Measurements from ENCODE around the gene RSPO1. TPM values are rescaled to one million over a fixed set of nuclear protein-coding genes. Genes with fewer than 3 reads are reported as not detected.

RSPO1 gene
- polyA plus RNA-seq, 3 donors, result 4.1 to 6.3 (median 5.6) TPM

DNA sequence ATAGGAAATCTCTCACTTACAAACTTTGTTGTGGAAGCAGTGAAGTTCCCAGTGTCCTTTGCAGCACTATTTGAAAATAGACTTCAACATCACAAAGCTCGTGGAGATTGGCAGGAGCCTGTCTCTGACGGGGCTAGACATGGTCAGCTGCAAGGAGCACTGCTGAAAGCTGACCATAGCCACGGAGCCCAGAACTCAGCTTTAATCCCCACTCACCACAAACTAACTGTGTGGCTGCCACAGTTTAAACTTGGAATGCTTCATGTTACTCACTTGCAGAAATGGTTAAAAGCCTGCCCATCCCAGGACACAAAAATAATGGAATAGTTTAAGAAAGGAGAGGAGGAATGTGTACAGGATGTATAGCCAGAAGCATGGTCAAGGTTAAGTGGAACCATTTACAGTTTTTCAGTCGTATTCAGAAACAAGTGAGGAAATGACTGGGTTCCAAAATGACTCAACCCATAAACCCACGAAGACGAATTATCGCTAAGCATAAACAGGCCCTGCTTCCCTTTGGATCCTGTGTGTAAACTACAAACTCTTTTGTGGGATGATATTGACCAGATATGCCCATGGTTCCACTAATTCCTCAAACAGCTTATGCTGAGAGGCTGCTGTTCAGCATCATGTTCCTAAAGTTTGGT is 59.7 kb downstream of the RSPO1 start:
- no peak for DNase-seq (ENCODE audit: low read depth in 3 of 3, low spot score in 2 of 3)

DNA sequence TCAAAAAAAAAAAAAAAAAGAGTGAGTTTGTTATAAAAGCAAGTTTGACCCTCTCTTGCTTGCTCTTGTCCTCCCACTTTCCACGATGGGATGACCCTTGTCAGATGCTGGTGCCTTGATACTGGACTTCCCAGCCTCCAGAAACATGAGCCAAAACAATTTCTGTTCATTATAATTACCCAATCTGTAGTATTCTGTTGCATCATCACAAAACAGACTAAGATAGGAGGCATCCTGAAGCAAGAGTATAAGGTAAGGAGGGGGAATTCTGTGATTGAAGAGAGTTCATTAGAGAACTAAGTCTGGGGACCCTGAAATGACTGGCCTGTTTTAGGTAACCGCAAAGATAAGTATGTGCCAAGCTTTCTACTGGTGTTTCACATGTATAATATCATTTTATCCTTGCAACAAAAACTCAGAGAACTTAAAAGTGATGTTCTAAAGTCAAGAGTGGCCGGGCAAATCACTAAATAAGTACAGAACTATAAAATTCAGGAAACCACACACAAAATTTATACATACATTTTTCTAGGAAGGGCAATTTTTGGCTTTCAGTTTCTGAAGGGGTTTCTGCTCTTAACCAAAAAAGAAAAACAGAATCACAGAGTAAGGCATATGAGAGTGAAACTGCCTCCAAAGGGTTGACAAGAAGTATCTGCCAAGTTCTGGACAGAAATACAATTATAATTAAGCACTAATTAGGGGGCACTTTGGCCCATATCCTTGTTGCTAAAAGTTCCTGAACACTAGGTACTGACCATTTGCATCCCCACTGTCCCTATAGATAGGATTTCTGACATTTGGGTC is 64.0 kb downstream of the RSPO1 start:
- DNase-seq (ENCODE audit: low read depth in 3 of 3, low spot score in 2 of 3), result no peak

DNA sequence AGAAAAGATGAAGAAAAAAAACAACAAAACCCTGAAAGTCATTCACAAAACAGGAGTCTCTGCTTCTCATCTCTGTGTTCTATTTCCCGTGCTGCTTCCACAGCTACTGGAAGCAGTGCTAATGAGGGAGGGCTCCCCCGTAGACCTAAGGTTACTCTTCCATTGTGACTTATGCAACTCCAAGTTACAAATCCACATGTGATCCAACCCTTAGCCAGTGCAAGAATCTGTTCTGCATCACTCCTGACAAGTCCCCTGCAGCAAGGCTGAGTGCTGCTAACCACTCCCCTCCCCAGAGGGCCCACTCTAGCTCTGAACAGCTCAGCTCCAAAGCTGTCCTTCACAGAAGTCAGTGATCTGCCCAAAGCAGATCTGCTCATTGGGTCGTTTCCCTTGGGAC is 67.7 kb downstream of the RSPO1 start:
- no peak for DNase-seq (ENCODE audit: low read depth in 3 of 3, low spot score in 2 of 3)

DNA sequence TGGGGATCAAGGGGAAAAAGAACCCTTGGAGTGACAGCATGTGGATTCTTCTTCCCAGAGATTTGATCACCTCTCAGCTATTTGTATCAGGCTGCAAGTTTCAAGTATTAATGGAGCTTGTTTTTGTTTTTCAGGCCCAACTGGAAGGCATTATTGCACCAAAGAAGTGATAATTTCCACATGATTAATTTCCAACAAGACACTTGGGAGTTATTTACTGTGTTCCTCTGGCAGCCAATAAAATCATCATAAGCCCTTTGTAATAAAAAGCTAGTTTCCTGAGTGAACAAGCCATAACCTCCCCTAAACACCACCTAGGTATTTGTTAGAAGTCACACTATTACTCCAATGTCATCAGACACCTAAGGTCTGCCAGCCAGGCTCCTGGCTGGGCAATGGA is 69.8 kb downstream of the RSPO1 start:
- DNase-seq (ENCODE audit: low read depth in 3 of 3, low spot score in 2 of 3), result no peak

DNA sequence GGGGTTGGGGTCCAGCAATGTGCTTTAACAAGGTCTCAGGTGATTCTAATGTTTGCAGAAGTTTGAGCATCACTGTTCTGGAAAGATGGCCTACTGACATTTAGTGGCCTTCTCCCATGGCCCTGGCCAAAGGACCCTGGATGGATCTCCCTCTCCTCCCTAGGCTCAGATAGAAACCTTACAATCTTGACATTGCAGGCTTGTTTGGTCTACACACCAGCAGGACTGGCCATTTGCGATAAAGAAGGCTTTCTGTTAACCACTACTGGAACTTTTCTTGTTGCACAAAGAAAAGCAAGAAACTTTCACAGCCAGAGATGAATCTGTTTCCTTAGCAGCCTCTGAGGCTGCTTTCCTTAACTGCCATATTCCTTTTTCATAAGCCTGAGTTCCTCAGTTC is 71.7 kb downstream of the RSPO1 start:
- DNase-seq (ENCODE audit: low read depth in 3 of 3, low spot score in 2 of 3), result no peak

Other genes starting within 250 kb of the RSPO1 start
- 1 to 10 TPM; 1.1 to 2.1 (median 1.7) TPM for gene ZC3H12A, start 160.3 kb downstream of the RSPO1 start, polyA plus RNA-seq (ENCODE audit: insufficient read length in 3 of 3)
- 100 to 1,000 TPM in 2 of 3 donors, 10 to 100 TPM in 1; 94.2 to 109 (median 102) TPM for gene MEAF6, start 120.1 kb downstream of the RSPO1 start, polyA plus RNA-seq (ENCODE audit: insufficient read length in 3 of 3)
- gene SNIP1, start 80.6 kb downstream of the RSPO1 start, polyA plus RNA-seq (ENCODE audit: insufficient read length in 3 of 3), result 10 to 100 TPM; 13.4 to 15.1 (median 13.4) TPM
- gene DNALI1, start 78.0 kb downstream of the RSPO1 start, polyA plus RNA-seq (ENCODE audit: insufficient read length in 3 of 3), result 10 to 100 TPM; 64.4 to 71.2 (median 66.9) TPM
- gene GNL2, start 39.0 kb downstream of the RSPO1 start, polyA plus RNA-seq (ENCODE audit: insufficient read length in 3 of 3), result 10 to 100 TPM; 79.7 to 90.0 (median 85.8) TPM
- 10 to 100 TPM; 18.0 to 18.8 (median 18.3) TPM for gene CDCA8, start 57.6 kb upstream of the RSPO1 start, polyA plus RNA-seq (ENCODE audit: insufficient read length in 3 of 3)
- gene EPHA10, start 130.2 kb upstream of the RSPO1 start, polyA plus RNA-seq (ENCODE audit: insufficient read length in 3 of 3), result under 1 TPM; 0.06 to 0.11 (median 0.08) TPM
- gene MANEAL, start 159.0 kb upstream of the RSPO1 start, polyA plus RNA-seq (ENCODE audit: insufficient read length in 3 of 3), result 1 to 10 TPM; 3.7 to 4.9 (median 4.7) TPM
- gene C1orf122, start 172.9 kb upstream of the RSPO1 start, polyA plus RNA-seq (ENCODE audit: insufficient read length in 3 of 3), result 10 to 100 TPM; 18.0 to 25.1 (median 21.3) TPM
- 10 to 100 TPM; 13.1 to 14.0 (median 13.4) TPM for gene YRDC, start 173.3 kb upstream of the RSPO1 start, polyA plus RNA-seq (ENCODE audit: insufficient read length in 3 of 3)
- gene MTF1, start 224.7 kb upstream of the RSPO1 start, polyA plus RNA-seq (ENCODE audit: insufficient read length in 3 of 3), result 1 to 10 TPM; 8.5 to 9.7 (median 8.8) TPM

All from right renal cortex interstitium (tissue), 3 donors.